Stimulated activated CD4-positive, alpha-beta T cell treated with anti-CD3 and anti-CD28 coated beads, Interleukin-4, amount 100 ng/mL, for 4 hours (primary cell): ENCODE data around the gene LMBR1.
"Not testable (repeated sequence)": the region's sequence is repeated elsewhere in the genome, so short reads cannot be mapped to it uniquely, and the experiment has no call there.

ENCODE experiments used
- DNase-seq, 2 experiments: peaks; one replicate each; pipeline ENCODE4 v3.0.0-alpha.2; 2020

Gene LMBR1

GRCh38 chr7:156903232-156903909 is 10.4 kb upstream of the LMBR1 start:
- DNase-seq = peak in 1 of 2 experiments; percentile 9

- not testable (repeated sequence) for DNase-seq
These were observed 7.1 kb upstream of the LMBR1 start for GRCh38 chr7:156900093-156900492.

- no peak for DNase-seq
These were observed 6.0 kb upstream of the LMBR1 start for GRCh38 chr7:156898938-156899337.

GRCh38 chr7:156897673-156898072 is 4.7 kb upstream of the LMBR1 start:
- no peak for DNase-seq

- no peak for DNase-seq
These were observed 3.5 kb upstream of the LMBR1 start for GRCh38 chr7:156896388-156897022.

- DNase-seq = no peak
These were observed 2.2 kb upstream of the LMBR1 start for GRCh38 chr7:156895024-156895780.

- peak; percentile 63 to 65 for DNase-seq
These were observed 742 bp downstream of the LMBR1 start for GRCh38 chr7:156892081-156892800.

- DNase-seq = no peak
These were observed 3.2 kb downstream of the LMBR1 start for GRCh38 chr7:156889746-156890145.

- no peak for DNase-seq
These were observed 3.9 kb downstream of the LMBR1 start for GRCh38 chr7:156889089-156889488.

- DNase-seq = no peak
These were observed 6.8 kb downstream of the LMBR1 start for GRCh38 chr7:156886020-156886795.

GRCh38 chr7:156881679-156882078 is 11.3 kb downstream of the LMBR1 start:
- no peak for DNase-seq

GRCh38 chr7:156875766-156876165 is 17.2 kb downstream of the LMBR1 start:
- no peak for DNase-seq

- DNase-seq = not testable (repeated sequence)
These were observed 24.6 kb downstream of the LMBR1 start for GRCh38 chr7:156868363-156868762.

- DNase-seq = no peak
These were observed 27.5 kb downstream of the LMBR1 start for GRCh38 chr7:156865493-156865892.

GRCh38 chr7:156862022-156862421 is 31.0 kb downstream of the LMBR1 start:
- DNase-seq = not testable (repeated sequence)

- DNase-seq = no peak
These were observed 31.8 kb downstream of the LMBR1 start for GRCh38 chr7:156861212-156861611.

GRCh38 chr7:156860099-156860498 is 32.9 kb downstream of the LMBR1 start:
- not testable (repeated sequence) for DNase-seq

GRCh38 chr7:156858523-156858922 is 34.5 kb downstream of the LMBR1 start:
- DNase-seq = no peak

- no peak for DNase-seq
These were observed 35.2 kb downstream of the LMBR1 start for GRCh38 chr7:156857757-156858156.

- DNase-seq = no peak
These were observed 38.3 kb downstream of the LMBR1 start for GRCh38 chr7:156854654-156855053.

- DNase-seq = no peak
These were observed 44.0 kb downstream of the LMBR1 start for GRCh38 chr7:156848979-156849378.

GRCh38 chr7:156845379-156846101 is 47.4 kb downstream of the LMBR1 start:
- no peak for DNase-seq
